ENCODE data around the gene PGAP3. TPM values are rescaled to one million over a fixed set of nuclear protein-coding genes. Genes with fewer than 3 reads are reported as not detected.
A peak's percentile ranks its signal among the peaks of the same experiment; 100 is the strongest.

Gene PGAP3
- total RNA-seq, 1 donor from 2014 or later, result 24.9 TPM

DNA sequence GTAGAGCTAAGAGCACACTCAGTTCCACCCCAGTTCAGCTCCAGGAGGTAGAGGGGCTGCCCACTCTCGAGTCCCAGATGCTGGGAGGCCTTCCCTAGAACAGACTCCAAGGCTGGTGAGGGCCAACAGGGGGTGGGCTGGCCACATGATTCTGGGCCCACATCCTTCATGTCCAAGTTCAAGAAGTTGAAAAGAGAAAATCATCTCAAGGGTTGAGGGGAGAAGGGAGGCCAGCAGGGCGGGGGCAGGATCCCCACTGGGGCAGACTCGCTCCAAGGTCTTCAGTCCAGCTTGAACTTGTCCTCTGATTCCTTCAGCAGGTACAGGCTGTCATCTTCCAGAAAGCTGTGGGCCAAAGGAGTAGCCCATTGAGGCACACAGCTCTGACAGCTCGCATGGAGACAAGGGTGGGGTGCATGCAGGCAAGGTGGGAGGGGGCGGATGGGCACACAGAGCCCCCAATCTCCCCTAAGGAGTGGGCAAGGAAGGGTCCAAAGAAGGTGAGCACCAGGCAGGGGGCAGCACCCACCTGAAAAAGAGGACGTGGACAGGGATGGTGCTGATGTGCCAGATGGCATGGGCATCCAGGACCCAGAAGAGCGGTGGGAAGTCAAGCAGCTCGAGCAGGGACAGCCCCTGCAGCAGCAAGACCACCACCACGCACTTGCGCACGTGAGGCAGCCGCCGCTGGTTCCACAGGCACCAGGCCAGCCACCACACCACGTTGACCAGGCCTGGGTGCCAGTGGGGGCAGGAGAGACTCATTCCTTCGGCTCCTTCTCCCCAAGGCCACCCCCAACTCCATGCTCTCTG is 15.1 kb downstream of the PGAP3 start:
- no peak overlapping the region for H3K27ac Mint-ChIP-seq (ENCODE audit: unreplicated experiment)
- no peak for DNase-seq (ENCODE audit: low spot score)
- H3K4me3 Mint-ChIP-seq (ENCODE audit: unreplicated experiment), result no peak overlapping the region

DNA sequence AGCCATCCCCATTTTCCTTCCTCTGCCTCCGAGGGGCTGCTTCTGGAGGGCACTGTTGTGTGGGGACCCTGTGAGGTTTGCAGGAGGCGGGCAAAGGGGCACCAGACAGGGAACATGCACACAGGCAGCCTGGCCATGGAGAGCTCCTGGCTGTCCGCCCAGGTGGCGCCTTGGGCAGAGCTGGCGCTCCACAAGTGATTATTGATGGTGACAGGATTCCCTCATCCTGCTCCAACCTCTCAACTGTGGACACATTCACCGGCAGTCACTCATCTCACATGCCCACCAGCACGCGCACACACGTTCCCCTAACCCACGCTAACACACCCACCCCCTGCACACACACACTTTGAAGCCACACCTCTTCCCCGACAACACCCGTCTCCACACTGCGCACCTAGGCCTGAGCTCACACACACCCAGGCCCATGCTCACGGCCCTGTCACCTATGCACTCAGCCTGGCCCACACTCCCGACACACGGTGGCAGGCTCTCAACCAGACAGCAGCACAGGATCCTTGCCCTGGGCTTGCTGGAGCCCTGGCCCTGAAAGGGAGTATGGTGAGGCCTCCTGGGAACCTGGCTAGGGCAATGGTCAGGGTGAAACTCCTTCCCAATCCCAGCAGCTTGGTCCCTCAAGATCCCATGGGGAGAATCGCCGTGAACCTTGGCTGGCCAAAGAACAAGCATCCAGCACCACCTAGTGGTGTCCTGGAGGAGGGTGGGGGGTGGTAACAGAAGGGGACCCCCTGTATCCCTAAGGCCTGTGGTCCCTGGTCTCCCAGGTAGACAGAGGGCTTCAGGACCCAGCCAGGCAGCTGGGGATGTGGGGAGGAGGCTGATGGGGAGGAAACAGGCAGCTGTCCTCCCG is 16.0 kb downstream of the PGAP3 start:
- H3K9me3 Mint-ChIP-seq (ENCODE audit: low read depth), result no peaks in the 10 kb centered on the region
- H3K27me3 Mint-ChIP-seq (ENCODE audit: low read depth), result peaks cover 18% of the 10 kb centered on the region
- H3K4me3 Mint-ChIP-seq (ENCODE audit: unreplicated experiment), result no peak overlapping the region
- H3K36me3 Mint-ChIP-seq (ENCODE audit: low read depth), result no peaks in the 10 kb centered on the region
- peaks cover 28% of the 10 kb centered on the region for H3K4me1 Mint-ChIP-seq (ENCODE audit: low read depth)
- H3K27ac Mint-ChIP-seq (ENCODE audit: unreplicated experiment), result no peak overlapping the region
- TF ChIP-seq CTCF (IDR thresholded peaks at IDR 0.05), result peak; percentile 83
- no peak for DNase-seq (ENCODE audit: low spot score)

More for the DNA sequence above, 15.1 kb downstream of the PGAP3 start:
- peak; percentile 48 for TF ChIP-seq CTCF (IDR thresholded peaks at IDR 0.05)
- H3K27me3 Mint-ChIP-seq (ENCODE audit: low read depth), result peaks cover 16% of the 10 kb centered on the region
- peaks cover 34% of the 10 kb centered on the region for H3K4me1 Mint-ChIP-seq (ENCODE audit: low read depth)
- no peaks in the 10 kb centered on the region for H3K9me3 Mint-ChIP-seq (ENCODE audit: low read depth)
- no peaks in the 10 kb centered on the region for H3K36me3 Mint-ChIP-seq (ENCODE audit: low read depth)

DNA sequence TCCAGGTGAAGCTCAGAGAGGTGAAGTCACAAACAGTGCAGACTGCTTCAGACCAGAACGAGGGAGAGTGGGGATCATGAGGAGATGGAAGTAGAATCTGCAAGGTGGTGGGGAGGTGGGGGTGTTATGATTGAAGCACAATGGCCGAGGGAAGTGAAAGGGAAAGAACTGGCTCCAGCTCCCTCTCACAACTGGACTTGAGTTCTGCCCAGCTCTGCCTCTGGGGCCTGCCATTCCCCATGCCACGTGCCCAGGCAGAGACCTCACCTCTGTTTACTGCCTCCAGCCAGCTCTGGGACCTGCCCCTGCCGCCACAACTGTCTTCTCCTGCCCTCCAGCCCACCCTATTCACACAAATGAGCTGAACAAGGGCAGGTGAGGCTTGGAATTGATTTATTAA is 17.1 kb downstream of the PGAP3 start:
- Mint-ChIP-seq H3K27ac (ENCODE audit: unreplicated experiment) (no peak overlapping the region), H3K4me3 (ENCODE audit: unreplicated experiment) (no peak overlapping the region), H3K9me3 (ENCODE audit: low read depth) (no peaks in the 10 kb centered on the region), H3K27me3 (ENCODE audit: low read depth) (peaks cover 19% of the 10 kb centered on the region), H3K36me3 (ENCODE audit: low read depth) (no peaks in the 10 kb centered on the region), H3K4me1 (ENCODE audit: low read depth) (peaks cover 29% of the 10 kb centered on the region)
- DNase-seq (ENCODE audit: low spot score), result no peak
- no peak for TF ChIP-seq CTCF (IDR thresholded peaks at IDR 0.05)

DNA sequence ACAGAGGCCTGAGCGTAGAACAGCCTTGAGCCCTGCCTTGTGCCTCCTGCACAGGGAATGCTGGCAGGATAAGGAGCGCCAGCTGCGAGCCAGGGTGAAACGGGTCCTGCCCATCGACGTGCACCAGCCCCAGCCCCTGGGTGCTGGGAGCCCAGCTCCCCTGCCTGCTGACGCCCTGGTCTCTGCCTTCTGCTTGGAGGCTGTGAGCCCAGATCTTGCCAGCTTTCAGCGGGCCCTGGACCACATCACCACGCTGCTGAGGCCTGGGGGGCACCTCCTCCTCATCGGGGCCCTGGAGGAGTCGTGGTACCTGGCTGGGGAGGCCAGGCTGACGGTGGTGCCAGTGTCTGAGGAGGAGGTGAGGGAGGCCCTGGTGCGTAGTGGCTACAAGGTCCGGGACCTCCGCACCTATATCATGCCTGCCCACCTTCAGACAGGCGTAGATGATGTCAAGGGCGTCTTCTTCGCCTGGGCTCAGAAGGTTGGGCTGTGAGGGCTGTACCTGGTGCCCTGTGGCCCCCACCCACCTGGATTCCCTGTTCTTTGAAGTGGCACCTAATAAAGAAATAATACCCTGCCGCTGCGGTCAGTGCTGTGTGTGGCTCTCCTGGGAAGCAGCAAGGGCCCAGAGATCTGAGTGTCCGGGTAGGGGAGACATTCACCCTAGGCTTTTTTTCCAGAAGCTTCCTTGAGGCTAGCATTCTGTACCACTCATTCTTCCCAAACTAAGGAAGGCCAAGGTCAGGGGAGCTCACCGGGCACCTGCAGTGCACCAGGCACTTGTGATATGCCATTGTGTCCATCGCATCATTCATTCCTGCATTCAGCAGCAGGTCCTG is 17.7 kb downstream of the PGAP3 start:
- Mint-ChIP-seq H3K9me3 (ENCODE audit: low read depth) (no peaks in the 10 kb centered on the region), H3K36me3 (ENCODE audit: low read depth) (no peaks in the 10 kb centered on the region), H3K4me3 (ENCODE audit: unreplicated experiment) (no peak overlapping the region), H3K4me1 (ENCODE audit: low read depth) (peaks cover 28% of the 10 kb centered on the region), H3K27me3 (ENCODE audit: low read depth) (peaks cover 19% of the 10 kb centered on the region), H3K27ac (ENCODE audit: unreplicated experiment) (no peak overlapping the region)
- TF ChIP-seq CTCF (IDR thresholded peaks at IDR 0.05), result no peak
- DNase-seq (ENCODE audit: low spot score), result no peak

All from chondrocyte (in vitro differentiated cells).